ENCODE results near the gene RNF146.

- TF ChIP-seq CTCF (IDR thresholded peaks at IDR 0.05; ENCODE audit: borderline replicate concordance, extremely low read depth, low read length, poor library complexity, severe bottlenecking) = no peak
- TF ChIP-seq EZH2 (IDR thresholded peaks at IDR 0.05; ENCODE audit: borderline replicate concordance, low read depth, low read length, severe bottlenecking) = no peak
These were observed 33.0 kb downstream of the RNF146 start for GRCh38 chr6:127299522-127300240.

Measured in DND-41 (cell line).